GM12873 (cell line): Measurements from ENCODE around the gene RNF166.

Experiments used
- CTCF ChIP-seq: IDR thresholded peaks from 2 replicates; pipeline ENCODE4 v1.5.1; 2012; ENCODE audit warnings: low read depth, mild to moderate bottlenecking, moderate library complexity, low read length, control low read depth; ENCODE audit not compliant: insufficient read depth; ENCODE audit errors: missing control alignments

RNF166 gene

GRCh38 chr16:88706229-88706964 lies at the start of gene RNF166, which contains the start of gene CTU2:
RNF166 (minus strand) TSS chr16:88706408; CDS start chr16:88706325, 83 bp downstream.
CTU2 (plus strand) TSS chr16:88706503; CDS start chr16:88706531, 28 bp downstream.
- TF ChIP-seq CTCF, result no peak

GRCh38 chr16:88754912-88755744 lies 48.9 kb upstream of the RNF166 start:
- TF ChIP-seq CTCF, result no peak

GRCh38 chr16:88754109-88754911 lies 48.1 kb upstream of the RNF166 start:
- TF ChIP-seq CTCF, result no peak

GRCh38 chr16:88753602-88754001 lies 47.4 kb upstream of the RNF166 start:
- no peak for TF ChIP-seq CTCF

GRCh38 chr16:88753191-88753590 lies 47.0 kb upstream of the RNF166 start:
- TF ChIP-seq CTCF, result no peak

GRCh38 chr16:88752386-88753002 lies 46.3 kb upstream of the RNF166 start:
- no peak for TF ChIP-seq CTCF
